ENCODE data around the gene E2F2.
A peak's percentile ranks its signal among the peaks of the same experiment; 100 is the strongest.

Gene E2F2

GRCh38 chr1:23555986-23556634 lies 25.1 kb upstream of the E2F2 start:
- Histone ChIP-seq H3K27ac (ENCODE audit: low read depth, low read length, poor library complexity, severe bottlenecking) (peak overlapping the region; percentile 91), H4K20me1 (ENCODE audit: insufficient read depth, low read length) (no peaks in the 10 kb centered on the region), H3K9ac (ENCODE audit: low read length) (peak overlapping the region; percentile 92), H3K79me2 (ENCODE audit: insufficient read depth, low read length) (peaks cover 14% of the 10 kb centered on the region), H3K4me3 (ENCODE audit: low read depth, low read length, poor library complexity, severe bottlenecking) (peak overlapping the region; percentile 95), H3K9me3 (ENCODE audit: low read length) (no peaks in the 10 kb centered on the region), H3K9me2 (ENCODE audit: low read depth, low read length) (no peaks in the 10 kb centered on the region), H3K27me3 (ENCODE audit: insufficient read depth, low read length) (no peaks in the 10 kb centered on the region), H3K36me3 (ENCODE audit: insufficient read depth, low read length) (peaks cover 25% of the 10 kb centered on the region), H3K4me2 (ENCODE audit: low read length) (peak overlapping the region; percentile 87), H3F3A (ENCODE audit: insufficient read depth, low read length) (peaks cover 25% of the 10 kb centered on the region), H3K4me1 (ENCODE audit: insufficient read depth, low read length, severe bottlenecking) (peaks cover 75% of the 10 kb centered on the region), H2AFZ (ENCODE audit: low read length) (no peak overlapping the region)
- TF ChIP-seq EZH2 (IDR thresholded peaks at IDR 0.05; ENCODE audit: borderline replicate concordance, low read length) (no peak), CTCF (IDR thresholded peaks at IDR 0.05; ENCODE audit: low read length) (no peak)

GRCh38 chr1:23555270-23555985 lies 24.4 kb upstream of the E2F2 start:
- H3K9ac ChIP-seq (ENCODE audit: low read length), result peak overlapping the region; percentile 92
- no peak for TF ChIP-seq CTCF (IDR thresholded peaks at IDR 0.05; ENCODE audit: low read length)
- H3K4me2 ChIP-seq (ENCODE audit: low read length), result peak overlapping the region; percentile 87
- H3K36me3 ChIP-seq (ENCODE audit: insufficient read depth, low read length), result peaks cover 25% of the 10 kb centered on the region
- no peaks in the 10 kb centered on the region for H3K9me2 ChIP-seq (ENCODE audit: low read depth, low read length)
- H3K79me2 ChIP-seq (ENCODE audit: insufficient read depth, low read length), result peaks cover 14% of the 10 kb centered on the region
- no peaks in the 10 kb centered on the region for H4K20me1 ChIP-seq (ENCODE audit: insufficient read depth, low read length)
- H3F3A ChIP-seq (ENCODE audit: insufficient read depth, low read length), result peaks cover 25% of the 10 kb centered on the region
- H3K9me3 ChIP-seq (ENCODE audit: low read length), result no peaks in the 10 kb centered on the region
- peak overlapping the region; percentile 95 for H3K4me3 ChIP-seq (ENCODE audit: low read depth, low read length, poor library complexity, severe bottlenecking)
- no peaks in the 10 kb centered on the region for H3K27me3 ChIP-seq (ENCODE audit: insufficient read depth, low read length)
- peaks cover 75% of the 10 kb centered on the region for H3K4me1 ChIP-seq (ENCODE audit: insufficient read depth, low read length, severe bottlenecking)
- no peak overlapping the region for H2AFZ ChIP-seq (ENCODE audit: low read length)
- peak overlapping the region; percentile 91 for H3K27ac ChIP-seq (ENCODE audit: low read depth, low read length, poor library complexity, severe bottlenecking)

GRCh38 chr1:23554481-23555269 lies 23.6 kb upstream of the E2F2 start:
- Histone ChIP-seq H3F3A (ENCODE audit: insufficient read depth, low read length) (peaks cover 25% of the 10 kb centered on the region), H3K4me1 (ENCODE audit: insufficient read depth, low read length, severe bottlenecking) (peaks cover 72% of the 10 kb centered on the region), H3K27me3 (ENCODE audit: insufficient read depth, low read length) (no peaks in the 10 kb centered on the region), H3K4me2 (ENCODE audit: low read length) (peak overlapping the region; percentile 90), H3K27ac (ENCODE audit: low read depth, low read length, poor library complexity, severe bottlenecking) (peak overlapping the region; percentile 91), H3K36me3 (ENCODE audit: insufficient read depth, low read length) (peaks cover 25% of the 10 kb centered on the region), H2AFZ (ENCODE audit: low read length) (no peak overlapping the region), H3K79me2 (ENCODE audit: insufficient read depth, low read length) (peaks cover 14% of the 10 kb centered on the region), H3K9me2 (ENCODE audit: low read depth, low read length) (no peaks in the 10 kb centered on the region), H3K9ac (ENCODE audit: low read length) (peak overlapping the region; percentile 92), H3K4me3 (ENCODE audit: low read depth, low read length, poor library complexity, severe bottlenecking) (peak overlapping the region; percentile 95), H3K9me3 (ENCODE audit: low read length) (no peaks in the 10 kb centered on the region), H4K20me1 (ENCODE audit: insufficient read depth, low read length) (no peaks in the 10 kb centered on the region)
- peak; percentile 40 for TF ChIP-seq CTCF (IDR thresholded peaks at IDR 0.05; ENCODE audit: low read length)
- TF ChIP-seq EZH2 (IDR thresholded peaks at IDR 0.05; ENCODE audit: borderline replicate concordance, low read length), result no peak
